Measurements from ENCODE around the gene TMEM87B.

TMEM87B gene

DNA sequence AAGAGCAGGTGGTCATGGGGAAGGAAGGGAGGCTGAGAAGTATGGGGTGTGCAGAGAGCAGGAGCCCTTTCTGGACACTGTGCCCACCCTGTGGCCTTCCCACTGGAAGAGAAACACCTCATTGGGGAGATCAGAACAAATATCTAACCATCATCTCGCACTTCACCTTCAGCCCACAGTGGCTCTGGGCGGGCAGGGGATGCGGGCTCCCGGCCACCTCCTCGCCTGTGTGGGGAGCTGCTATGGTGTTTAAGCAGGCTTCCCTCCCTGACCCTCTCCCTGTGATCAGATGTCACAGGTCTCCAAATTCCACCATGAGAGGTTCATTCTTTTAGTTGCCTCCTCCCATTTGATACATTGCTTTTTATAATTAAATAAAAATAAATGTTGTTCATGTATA lies 88.1 kb downstream of the TMEM87B start:
- no peak overlapping the region for H3K4me3 ChIP-seq (ENCODE audit: low read depth, low read length)
- DNase-seq (ENCODE audit: low read depth), result no peak
- TF ChIP-seq, protein P1, sequence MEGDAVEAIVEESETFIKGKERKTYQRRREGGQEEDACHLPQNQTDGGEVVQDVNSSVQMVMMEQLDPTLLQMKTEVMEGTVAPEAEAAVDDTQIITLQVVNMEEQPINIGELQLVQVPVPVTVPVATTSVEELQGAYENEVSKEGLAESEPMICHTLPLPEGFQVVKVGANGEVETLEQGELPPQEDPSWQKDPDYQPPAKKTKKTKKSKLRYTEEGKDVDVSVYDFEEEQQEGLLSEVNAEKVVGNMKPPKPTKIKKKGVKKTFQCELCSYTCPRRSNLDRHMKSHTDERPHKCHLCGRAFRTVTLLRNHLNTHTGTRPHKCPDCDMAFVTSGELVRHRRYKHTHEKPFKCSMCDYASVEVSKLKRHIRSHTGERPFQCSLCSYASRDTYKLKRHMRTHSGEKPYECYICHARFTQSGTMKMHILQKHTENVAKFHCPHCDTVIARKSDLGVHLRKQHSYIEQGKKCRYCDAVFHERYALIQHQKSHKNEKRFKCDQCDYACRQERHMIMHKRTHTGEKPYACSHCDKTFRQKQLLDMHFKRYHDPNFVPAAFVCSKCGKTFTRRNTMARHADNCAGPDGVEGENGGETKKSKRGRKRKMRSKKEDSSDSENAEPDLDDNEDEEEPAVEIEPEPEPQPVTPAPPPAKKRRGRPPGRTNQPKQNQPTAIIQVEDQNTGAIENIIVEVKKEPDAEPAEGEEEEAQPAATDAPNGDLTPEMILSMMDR (conservative IDR thresholded peaks at IDR 0.05; ENCODE audit: low read depth, low read length), result no peak

DNA sequence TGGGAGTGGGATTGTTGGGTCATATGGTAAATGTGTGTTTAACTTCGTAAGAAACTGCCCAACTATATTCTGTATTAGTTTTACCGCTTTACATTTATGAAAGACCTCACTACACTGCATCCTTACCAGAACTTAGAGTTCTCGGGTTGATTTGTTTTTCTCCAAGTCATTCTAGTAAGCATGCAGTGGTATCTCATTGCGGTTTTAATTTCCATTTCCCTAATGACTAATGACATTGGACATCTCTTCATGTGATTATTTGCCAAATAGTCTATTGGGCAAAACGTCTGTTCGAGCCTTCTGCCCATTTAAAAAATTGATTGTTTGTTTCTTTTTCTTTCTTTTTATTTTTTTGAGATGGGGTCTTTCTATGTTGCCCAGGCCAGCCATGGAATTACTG lies 89.9 kb downstream of the TMEM87B start:
- DNase-seq (ENCODE audit: low read depth), result no peak
- TF ChIP-seq, protein P1 (conservative IDR thresholded peaks at IDR 0.05; ENCODE audit: low read depth, low read length), result no peak
- no peak overlapping the region for H3K4me3 ChIP-seq (ENCODE audit: low read depth, low read length)

DNA sequence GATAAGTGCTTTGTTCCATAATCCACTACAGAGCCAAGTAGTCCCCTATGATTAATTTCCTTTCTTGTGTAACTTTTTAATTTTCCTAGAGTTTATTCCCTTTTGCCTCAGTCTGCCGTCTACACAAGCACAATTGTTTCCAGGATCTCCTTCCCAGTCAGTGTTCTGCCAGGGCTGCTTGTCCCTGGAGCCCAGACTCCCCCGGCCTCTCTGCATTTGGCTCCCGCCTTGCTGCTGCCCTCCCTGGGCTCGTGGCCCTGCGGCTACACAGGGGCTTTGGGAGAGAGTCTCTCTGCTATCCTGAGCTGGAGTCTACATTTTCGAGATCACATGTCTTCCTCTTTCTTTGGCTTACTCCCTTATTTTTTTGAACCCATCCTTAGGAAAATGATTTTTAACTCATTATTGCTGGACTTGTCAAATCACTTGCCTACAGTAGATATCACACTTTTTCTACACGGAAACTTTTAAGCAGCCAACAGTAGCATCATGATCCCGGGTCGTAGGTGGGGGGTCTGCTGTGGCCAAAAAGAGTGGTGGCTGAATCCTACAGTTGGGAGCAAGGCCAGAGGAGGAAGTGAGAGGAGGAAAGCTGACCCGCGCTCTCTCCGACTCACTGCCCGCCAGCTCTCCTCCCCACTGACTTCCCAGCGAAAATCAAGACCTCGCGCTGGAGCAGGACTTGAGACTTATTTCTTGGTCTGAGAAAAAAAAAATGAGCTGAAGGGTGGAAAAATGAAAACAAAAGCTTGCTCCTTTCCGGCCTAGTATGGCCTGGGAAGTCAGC lies 92.5 kb downstream of the TMEM87B start:
- no peak for DNase-seq (ENCODE audit: low read depth)
- TF ChIP-seq, protein P1 (conservative IDR thresholded peaks at IDR 0.05; ENCODE audit: low read depth, low read length), result no peak
- no peak overlapping the region for H3K4me3 ChIP-seq (ENCODE audit: low read depth, low read length)

DNA sequence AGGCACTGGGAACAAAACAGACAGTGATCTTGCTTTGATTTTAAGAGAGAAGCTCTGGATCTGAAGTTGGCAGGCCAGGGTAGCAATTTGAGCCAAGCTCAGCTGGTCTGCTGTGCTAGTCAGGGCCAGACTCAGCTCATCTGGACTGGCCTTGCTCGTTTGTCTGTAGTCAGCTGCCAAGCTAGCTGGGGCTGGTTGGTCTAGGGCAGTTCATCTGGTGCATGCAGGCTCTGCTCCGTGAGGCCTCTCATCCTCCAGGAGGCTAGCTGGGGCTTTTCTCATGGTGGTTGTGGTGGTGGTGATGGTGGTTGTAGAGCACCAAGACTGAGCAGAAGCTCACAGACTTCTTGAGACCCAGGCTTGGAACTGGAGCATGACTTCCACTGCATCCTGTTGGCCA lies 93.4 kb downstream of the TMEM87B start:
- TF ChIP-seq, protein P1 (conservative IDR thresholded peaks at IDR 0.05; ENCODE audit: low read depth, low read length), result no peak
- no peak for DNase-seq (ENCODE audit: low read depth)
- no peak overlapping the region for H3K4me3 ChIP-seq (ENCODE audit: low read depth, low read length)

DNA sequence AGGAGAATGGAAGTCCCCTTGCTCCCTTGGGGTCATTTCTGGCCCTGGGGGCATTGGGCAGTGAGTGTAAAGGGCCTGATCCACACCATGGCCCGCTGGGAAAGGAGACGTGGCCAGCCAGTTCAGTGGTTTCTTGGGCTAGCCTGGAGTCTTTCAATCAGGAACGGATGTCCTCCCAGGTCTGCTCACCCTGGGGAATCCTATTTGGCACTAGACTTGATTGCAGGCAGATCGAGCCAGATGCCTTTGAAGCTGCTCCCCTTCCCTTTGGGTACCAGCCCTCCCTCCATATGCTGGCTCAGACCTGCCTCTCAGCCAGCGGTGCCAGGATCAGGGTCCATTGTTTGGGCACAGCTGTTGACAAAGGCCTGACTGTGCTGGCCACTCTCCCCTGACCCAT lies 94.1 kb downstream of the TMEM87B start:
- DNase-seq (ENCODE audit: low read depth), result no peak
- no peak overlapping the region for H3K4me3 ChIP-seq (ENCODE audit: low read depth, low read length)
- TF ChIP-seq, protein P1 (conservative IDR thresholded peaks at IDR 0.05; ENCODE audit: low read depth, low read length), result no peak

DNA sequence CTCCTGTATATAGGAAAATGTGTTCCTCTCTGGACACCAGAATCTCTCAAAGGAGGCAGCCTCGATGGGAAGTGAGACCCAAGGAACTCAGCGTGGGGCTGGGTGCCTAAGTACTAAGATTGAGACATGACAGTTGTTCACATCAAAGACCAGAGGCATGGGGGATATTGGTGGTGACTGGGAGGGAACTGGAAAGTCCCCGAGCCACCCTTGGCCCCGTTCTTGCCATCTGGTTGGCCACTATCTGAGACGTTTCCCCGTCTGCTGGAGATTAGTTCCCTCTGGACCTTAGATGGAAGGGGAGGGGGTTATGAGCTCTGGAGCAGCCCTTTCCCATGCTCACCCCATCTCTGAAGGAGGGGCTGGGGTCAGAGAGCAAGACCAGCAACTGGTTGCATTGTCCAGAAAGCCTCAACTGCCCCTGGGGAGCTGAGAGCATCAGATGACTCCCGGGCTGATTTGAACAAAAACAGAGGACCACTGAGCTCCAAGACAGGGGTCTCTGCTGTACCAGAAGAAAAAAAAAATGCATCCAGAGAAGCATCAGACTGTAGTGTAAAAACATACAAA lies 94.9 kb downstream of the TMEM87B start:
- TF ChIP-seq, protein P1 (conservative IDR thresholded peaks at IDR 0.05; ENCODE audit: low read depth, low read length), result no peak
- no peak overlapping the region for H3K4me3 ChIP-seq (ENCODE audit: low read depth, low read length)
- no peak for DNase-seq (ENCODE audit: low read depth)

DNA sequence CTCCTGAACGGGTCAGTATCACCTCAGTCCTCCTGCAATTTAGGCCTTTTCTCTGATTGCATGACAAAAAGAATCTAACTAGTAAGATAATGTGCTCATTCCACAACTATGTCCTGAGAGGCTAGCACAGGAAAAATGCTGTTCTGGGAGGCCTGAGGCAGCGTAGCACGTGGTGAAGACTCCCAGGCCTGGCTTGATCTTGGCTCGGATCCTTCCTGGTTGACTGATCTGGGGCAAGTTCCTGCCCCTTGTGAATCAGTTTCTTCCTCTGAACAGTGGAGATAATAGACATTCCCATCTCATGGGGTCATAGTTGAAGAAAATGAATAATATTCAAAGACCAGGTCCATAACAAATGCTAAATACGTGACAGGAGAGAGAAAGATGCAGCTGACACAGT lies 95.4 kb downstream of the TMEM87B start:
- DNase-seq (ENCODE audit: low read depth), result peak; percentile 92
- TF ChIP-seq, protein P1 (conservative IDR thresholded peaks at IDR 0.05; ENCODE audit: low read depth, low read length), result no peak
- no peak overlapping the region for H3K4me3 ChIP-seq (ENCODE audit: low read depth, low read length)

Measured in choroid plexus epithelial cell (primary cell).